Body of pancreas (tissue), 4 donors: Measurements from ENCODE around the gene IL7R. TPM values are rescaled to one million over a fixed set of nuclear protein-coding genes. Genes with fewer than 3 reads are reported as not detected.

Experiments used
- ATAC-seq: fragments of 150-250 bp; one replicate; pipeline ENCODE4 v1.9.1; 2016
- DNase-seq, 4 donors: peaks; one replicate each; pipeline ENCODE4 v3.0.0-alpha.2; 2019
- H3K27ac ChIP-seq, 4 donors: fragments of 200-600 bp; sonication (generic); 1 replicate in 3 of 4; 2 replicates in 1 of 4; pipeline versions ENCODE4 v1.5.1 to v1.6.1; 2016 to 2019; ENCODE audit warnings: mild to moderate bottlenecking in 1 of 4, mixed read lengths in 1 of 4, moderate library complexity in 1 of 4
- H3K27me3 ChIP-seq, 2 donors: fragments of 200-600 bp; sonication (generic); one replicate each; pipeline ENCODE4 v1.6.0; 2016; ENCODE audit warnings: mild to moderate bottlenecking in 1 of 2
- H3K36me3 ChIP-seq, 2 donors: fragments of 200-600 bp; sonication (generic); replicated peaks in 1 of 2; 2 replicates each; pipeline ENCODE4 v1.5.1; 2016; ENCODE audit warnings: low read depth in 2 of 2; ENCODE audit not compliant: insufficient read depth in 1 of 2
- H3K4me1 ChIP-seq: fragments of 200-600 bp; sonication (generic); one replicate; pipeline ENCODE4 v1.6.0; 2016
- H3K4me3 ChIP-seq, 2 donors: fragments of 200-600 bp; sonication (generic); 1 replicate in 1 of 2; 2 replicates in 1 of 2; pipeline ENCODE4 v1.5.1; 2016 to 2019
- H3K9me3 ChIP-seq, 3 donors: fragments of 200-600 bp; sonication (generic); 1 replicate in 2 of 3; 2 replicates in 1 of 3; pipeline ENCODE4 v1.5.1; 2016
- POLR2A ChIP-seq, 3 donors: fragments of 450-650 bp; IDR thresholded peaks; one replicate each; pipeline ENCODE4 v1.6.1; 2016; ENCODE audit warnings: antibody characterized with exemption in 3 of 3, mild to moderate bottlenecking in 2 of 3
- WGBS, 2 donors: methylation state at CpG; one replicate each; pipeline ENCODE4 v1.1.5; 2017; 5-methylcytosine and 5-hydroxymethylcytosine counted together
- intact Hi-C: fragments of 100-400 bp; cut with DNase I; formaldehyde crosslinking; loops from one replicate; pipeline ENCODE4 v1.15.1; 2023
- total RNA-seq, 2 donors: library from RNA; depleted of rRNA; stranded (reverse); fragments of >200 nt; gene quantifications; one replicate each; pipeline ENCODE4 v1.1.0, GENCODE V29; 2016
- TF ChIP-seq, protein P1 (sequence below), 7 experiments: fragments of 450-650 bp in 4 of 7; fragments of 200-600 bp in 3 of 7; sonication (generic) in 3 of 7; IDR thresholded peaks; one replicate each; pipeline ENCODE4 v1.5.1; 2016 to 2019; ENCODE audit warnings: antibody characterized with exemption in 7 of 7

IL7R gene
- total RNA-seq, 2 donors from 2014 or later = 13.5 to 27.0 TPM

DNA sequence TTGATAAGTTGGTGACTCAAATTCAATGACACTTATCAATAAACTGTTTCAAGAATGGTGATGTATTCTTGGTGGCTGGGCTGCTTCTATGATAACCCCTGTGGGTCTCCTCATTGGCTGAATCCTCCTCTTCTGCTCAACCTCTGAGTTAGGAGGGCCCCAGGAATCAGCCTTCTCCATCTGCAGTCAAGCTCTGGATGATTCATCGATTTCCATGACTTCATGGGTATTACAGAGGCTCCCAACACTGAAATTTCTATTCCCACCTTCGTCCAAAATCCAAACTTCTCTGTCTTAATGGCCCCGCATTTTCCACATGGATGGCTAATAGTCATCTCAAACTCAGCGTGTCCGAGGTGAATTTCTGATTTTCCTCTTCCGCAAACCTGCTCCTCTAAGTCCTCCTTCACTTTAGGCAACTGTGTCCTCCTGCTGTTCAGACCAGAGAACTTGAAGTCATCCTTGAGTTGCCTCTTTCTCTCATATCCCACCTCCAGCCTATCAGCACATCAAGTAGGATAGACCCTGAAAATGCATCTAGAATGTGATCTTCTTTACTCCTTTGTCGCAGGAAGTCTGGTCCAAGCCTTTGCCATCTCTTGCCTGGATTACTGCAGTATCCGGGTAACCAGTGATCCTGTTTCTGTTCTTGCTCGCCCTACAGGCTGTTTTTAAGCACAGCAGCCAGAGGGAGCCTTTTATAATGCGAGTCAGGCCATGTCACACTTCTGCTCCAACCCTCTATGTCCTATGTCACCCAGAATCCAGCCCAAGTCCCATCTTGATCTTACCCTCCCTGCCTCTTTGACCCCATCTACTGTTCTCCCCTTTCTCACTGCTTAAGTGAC is 41.4 kb upstream of the IL7R start:
- no peaks in the 10 kb centered on the region for H3K9me3 ChIP-seq
- no peaks in the 10 kb centered on the region for H3K27me3 ChIP-seq
- WGBS, 2 donors = 77 to 85% methylated on average over 10 of the region's 10 CpGs
- H3K36me3 ChIP-seq = no peaks in the 10 kb centered on the region
- H3K4me1 ChIP-seq = no peaks in the 10 kb centered on the region
- TF ChIP-seq POLR2A (IDR thresholded peaks at IDR 0.05) = no peak
- TF ChIP-seq, protein P1, sequence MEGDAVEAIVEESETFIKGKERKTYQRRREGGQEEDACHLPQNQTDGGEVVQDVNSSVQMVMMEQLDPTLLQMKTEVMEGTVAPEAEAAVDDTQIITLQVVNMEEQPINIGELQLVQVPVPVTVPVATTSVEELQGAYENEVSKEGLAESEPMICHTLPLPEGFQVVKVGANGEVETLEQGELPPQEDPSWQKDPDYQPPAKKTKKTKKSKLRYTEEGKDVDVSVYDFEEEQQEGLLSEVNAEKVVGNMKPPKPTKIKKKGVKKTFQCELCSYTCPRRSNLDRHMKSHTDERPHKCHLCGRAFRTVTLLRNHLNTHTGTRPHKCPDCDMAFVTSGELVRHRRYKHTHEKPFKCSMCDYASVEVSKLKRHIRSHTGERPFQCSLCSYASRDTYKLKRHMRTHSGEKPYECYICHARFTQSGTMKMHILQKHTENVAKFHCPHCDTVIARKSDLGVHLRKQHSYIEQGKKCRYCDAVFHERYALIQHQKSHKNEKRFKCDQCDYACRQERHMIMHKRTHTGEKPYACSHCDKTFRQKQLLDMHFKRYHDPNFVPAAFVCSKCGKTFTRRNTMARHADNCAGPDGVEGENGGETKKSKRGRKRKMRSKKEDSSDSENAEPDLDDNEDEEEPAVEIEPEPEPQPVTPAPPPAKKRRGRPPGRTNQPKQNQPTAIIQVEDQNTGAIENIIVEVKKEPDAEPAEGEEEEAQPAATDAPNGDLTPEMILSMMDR (IDR thresholded peaks at IDR 0.05) = no peak
- H3K4me3 ChIP-seq = no peak overlapping the region
- intact Hi-C loops = no loop called here
- ATAC-seq = no peak
- DNase-seq = no peak
- H3K27ac ChIP-seq = no peak overlapping the region

DNA sequence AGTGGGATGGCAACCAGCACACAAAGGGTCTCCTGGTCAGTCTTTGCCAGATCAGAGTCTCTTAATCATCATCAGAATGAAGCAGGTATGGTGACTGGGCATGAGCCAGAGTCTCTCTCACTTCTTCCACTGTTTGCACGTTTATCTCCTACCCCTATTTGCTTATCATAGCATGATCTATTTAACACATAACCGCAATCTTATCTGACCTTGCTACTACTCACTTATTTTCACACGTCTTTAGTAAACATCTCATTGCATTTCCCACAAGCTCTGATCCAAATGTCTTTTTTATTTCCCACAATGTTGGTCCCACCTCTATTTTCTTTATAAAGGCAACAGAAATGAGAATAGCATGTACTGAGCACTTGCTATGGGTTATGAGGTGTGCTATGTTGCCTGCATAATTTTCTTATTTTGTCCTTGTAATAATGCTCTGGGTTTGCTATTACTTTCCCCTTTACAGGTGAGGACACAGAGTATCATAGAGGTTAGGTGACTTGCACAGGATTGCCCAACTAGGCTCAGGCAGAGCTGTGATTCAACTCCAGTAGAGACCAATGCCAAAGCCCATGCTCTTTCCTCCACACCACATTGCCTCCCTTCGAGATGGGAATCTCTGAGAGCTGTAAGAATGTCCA is 39.7 kb upstream of the IL7R start:
- no peak overlapping the region for H3K4me3 ChIP-seq
- 14 to 19% methylated on average over 4 of the region's 4 CpGs for WGBS, 2 donors
- no peaks in the 10 kb centered on the region for H3K9me3 ChIP-seq
- ATAC-seq (no peak), DNase-seq (no peak)
- no peak for TF ChIP-seq POLR2A (IDR thresholded peaks at IDR 0.05)
- TF ChIP-seq, protein P1 (IDR thresholded peaks at IDR 0.05) = no peak
- no peaks in the 10 kb centered on the region for H3K36me3 ChIP-seq
- H3K27me3 ChIP-seq = no peaks in the 10 kb centered on the region
- no peaks in the 10 kb centered on the region for H3K4me1 ChIP-seq
- H3K27ac ChIP-seq = no peak overlapping the region
- intact Hi-C loops = no loop called here

DNA sequence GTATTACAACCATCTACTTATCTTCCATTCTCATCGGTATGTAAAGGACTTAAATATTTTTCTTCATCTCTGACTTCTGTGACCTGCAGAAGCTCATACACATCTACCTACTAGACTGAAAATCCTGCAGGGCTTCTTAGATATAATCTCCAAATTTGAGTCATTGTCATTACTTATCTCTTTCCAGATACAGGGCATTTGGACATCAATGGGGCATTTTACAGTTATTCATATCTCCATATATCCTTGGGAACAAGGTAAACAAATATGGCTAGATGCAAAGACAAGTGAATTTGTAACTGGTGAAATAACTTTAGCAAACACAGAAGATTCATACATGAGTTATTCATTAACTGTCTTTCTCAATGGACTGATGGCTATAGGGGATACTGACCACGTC is 37.7 kb upstream of the IL7R start:
- 55 to 63% methylated on average over 2 of the region's 2 CpGs for WGBS, 2 donors
- no peaks in the 10 kb centered on the region for H3K27me3 ChIP-seq
- ATAC-seq (no peak), DNase-seq (no peak)
- H3K36me3 ChIP-seq = no peaks in the 10 kb centered on the region
- intact Hi-C loops = no loop called here
- TF ChIP-seq POLR2A (IDR thresholded peaks at IDR 0.05) = no peak
- TF ChIP-seq, protein P1 (IDR thresholded peaks at IDR 0.05) = no peak
- no peak overlapping the region for H3K27ac ChIP-seq
- no peaks in the 10 kb centered on the region for H3K9me3 ChIP-seq
- H3K4me3 ChIP-seq = no peak overlapping the region
- H3K4me1 ChIP-seq = no peaks in the 10 kb centered on the region

DNA sequence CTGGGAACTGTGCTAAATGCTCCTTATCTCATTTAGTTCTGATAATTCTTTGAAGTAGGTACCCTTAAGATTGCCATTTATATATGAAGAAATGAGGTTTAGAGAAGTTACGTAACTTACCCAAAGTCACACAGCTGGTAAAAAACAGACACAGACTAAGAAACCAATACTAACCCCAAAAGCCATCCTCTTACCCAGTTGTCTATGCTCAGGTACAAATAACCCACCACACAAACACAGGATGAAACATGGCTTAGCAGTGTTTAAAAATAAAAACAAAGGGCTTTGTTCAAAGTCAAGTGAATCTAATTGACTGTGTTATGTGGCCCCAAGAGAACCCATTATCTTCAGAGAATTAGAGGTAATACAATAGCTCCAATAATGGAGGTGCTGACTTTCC is 37.0 kb upstream of the IL7R start:
- Histone ChIP-seq H3K4me1 (no peaks in the 10 kb centered on the region), H3K36me3 (no peaks in the 10 kb centered on the region), H3K4me3 (no peak overlapping the region), H3K27me3 (no peaks in the 10 kb centered on the region), H3K9me3 (no peaks in the 10 kb centered on the region), H3K27ac (no peak overlapping the region)
- no peak for DNase-seq
- ATAC-seq = no peak
- WGBS, 2 donors = 92 to 100% methylated on average over 1 of the region's 1 CpG
- intact Hi-C loops = no loop called here
- TF ChIP-seq, protein P1 (IDR thresholded peaks at IDR 0.05) = no peak
- no peak for TF ChIP-seq POLR2A (IDR thresholded peaks at IDR 0.05)
